ENCODE data around the gene TRAPPC2B. TPM values are rescaled to one million over a fixed set of nuclear protein-coding genes. Genes with fewer than 3 reads are reported as not detected.

TRAPPC2B gene
- total RNA-seq = 1 to 10 TPM; 8.5 to 8.6 TPM

GRCh38 chr19:57362997-57363687 is at the start of gene TRAPPC2B, which contains the start of gene ZNF547:
TSS of gene TRAPPC2B (plus strand) at chr19:57363551. CDS start at chr19:57364834, 1,283 bp downstream.
TSS of gene ZNF547 (plus strand) at chr19:57363551. CDS start at chr19:57368556, 5,005 bp downstream.
- H3K27me3 Mint-ChIP-seq (ENCODE audit: low read depth) = no peaks in the 10 kb centered on the region
- H3K4me1 Mint-ChIP-seq (ENCODE audit: low read depth) = peaks cover 14% of the 10 kb centered on the region
- ATAC-seq = peak; percentile 95
- peaks cover 36% of the 10 kb centered on the region for H3K9me3 Mint-ChIP-seq (ENCODE audit: insufficient read depth)
- H3K27ac Mint-ChIP-seq = peak within 1 kb of the TSS; percentile 92
- peak within 1 kb of the TSS; percentile 89 for H3K4me3 Mint-ChIP-seq
- ChIA-PET POLR2A (interaction anchor here (0.8 to 1.5 kb wide), 4 partner anchors 9 to 554 kb away, joined by 3 to 10 read pairs (median 4); partner anchors contain the start of genes ZNF304 and ZNF548), CTCF (interaction anchor here (1.5 to 1.8 kb wide), 2 partner anchors 12 to 26 kb away, joined by 3 to 4 read pairs; partner anchors contain the start of gene ZNF304)
- peak; percentile 99 for DNase-seq
- peaks cover 45% of the 10 kb centered on the region for H3K36me3 Mint-ChIP-seq (ENCODE audit: low read depth)

- POLR2A ChIA-PET = no interaction called here
Observed at GRCh38 chr19:57314146-57314545, 49.2 kb upstream of the TRAPPC2B start.

GRCh38 chr19:57317503-57317902 is 45.8 kb upstream of the TRAPPC2B start:
- Mint-ChIP-seq H3K9me3 (ENCODE audit: insufficient read depth) (peaks cover 10% of the 10 kb centered on the region), H3K27ac (no peak overlapping the region), H3K27me3 (ENCODE audit: low read depth) (peaks cover 39% of the 10 kb centered on the region), H3K4me1 (ENCODE audit: low read depth) (peaks cover 25% of the 10 kb centered on the region), H3K4me3 (no peak overlapping the region), H3K36me3 (ENCODE audit: low read depth) (peaks cover 14% of the 10 kb centered on the region)
- no peak for DNase-seq
- CTCF ChIA-PET = no interaction called here
- no peak for ATAC-seq
- POLR2A ChIA-PET = no interaction called here

More at GRCh38 chr19:57314146-57314545, 49.2 kb upstream of the TRAPPC2B start:
- no peak for ATAC-seq
- no peak overlapping the region for H3K27ac Mint-ChIP-seq
- peaks cover 5% of the 10 kb centered on the region for H3K36me3 Mint-ChIP-seq (ENCODE audit: low read depth)
- no peak for DNase-seq
- H3K4me1 Mint-ChIP-seq (ENCODE audit: low read depth) = peaks cover 1% of the 10 kb centered on the region
- H3K4me3 Mint-ChIP-seq = no peak overlapping the region
- peaks cover 13% of the 10 kb centered on the region for H3K9me3 Mint-ChIP-seq (ENCODE audit: insufficient read depth)
- peaks cover 39% of the 10 kb centered on the region for H3K27me3 Mint-ChIP-seq (ENCODE audit: low read depth)
- CTCF ChIA-PET = no interaction called here

- CTCF ChIA-PET = no interaction called here
- H3K27me3 Mint-ChIP-seq (ENCODE audit: low read depth) = peaks cover 26% of the 10 kb centered on the region
- peaks cover 36% of the 10 kb centered on the region for H3K36me3 Mint-ChIP-seq (ENCODE audit: low read depth)
- ATAC-seq (peak; percentile 1), DNase-seq (no peak)
- H3K9me3 Mint-ChIP-seq (ENCODE audit: insufficient read depth) = peaks cover 4% of the 10 kb centered on the region
- H3K4me1 Mint-ChIP-seq (ENCODE audit: low read depth) = peaks cover 29% of the 10 kb centered on the region
- POLR2A ChIA-PET = interaction anchor here (1.0 to 1.4 kb wide), 2 partner anchors 9 to 48 kb away, joined by 3 to 4 read pairs; no protein-coding TSS in a partner anchor
- H3K27ac Mint-ChIP-seq = peak overlapping the region; percentile 97
- H3K4me3 Mint-ChIP-seq = peak overlapping the region; percentile 92
Observed at GRCh38 chr19:57319869-57320179, 43.5 kb upstream of the TRAPPC2B start.

- Mint-ChIP-seq H3K9me3 (ENCODE audit: insufficient read depth) (peaks cover 3% of the 10 kb centered on the region), H3K4me3 (peak within 1 kb of the TSS; percentile 92), H3K27me3 (ENCODE audit: low read depth) (peaks cover 20% of the 10 kb centered on the region), H3K36me3 (ENCODE audit: low read depth) (peaks cover 42% of the 10 kb centered on the region), H3K4me1 (ENCODE audit: low read depth) (peaks cover 29% of the 10 kb centered on the region), H3K27ac (peak within 1 kb of the TSS; percentile 97)
- ChIA-PET POLR2A (interaction anchor here (0.6 to 1.6 kb wide), 7 partner anchors 9 to 238 kb away, joined by 3 to 7 read pairs (median 3); partner anchors contain the start of genes ZNF304 and ZNF460), CTCF (no interaction called here)
- ATAC-seq (peak; percentile 97), DNase-seq (peak; percentile 96)
Observed at GRCh38 chr19:57320180-57321084, 42.9 kb upstream of the TRAPPC2B start, which contains the start of gene ZNF543. TSS of gene ZNF543 (plus strand) at chr19:57320472. CDS start at chr19:57320854, 382 bp downstream.

- DNase-seq (no peak), ATAC-seq (no peak)
- peaks cover 29% of the 10 kb centered on the region for H3K4me1 Mint-ChIP-seq (ENCODE audit: low read depth)
- peaks cover 48% of the 10 kb centered on the region for H3K36me3 Mint-ChIP-seq (ENCODE audit: low read depth)
- peaks cover 13% of the 10 kb centered on the region for H3K27me3 Mint-ChIP-seq (ENCODE audit: low read depth)
- H3K4me3 Mint-ChIP-seq = peak overlapping the region; percentile 92
- peaks cover 3% of the 10 kb centered on the region for H3K9me3 Mint-ChIP-seq (ENCODE audit: insufficient read depth)
- peak overlapping the region; percentile 97 for H3K27ac Mint-ChIP-seq
- ChIA-PET POLR2A (interaction anchor here (0.6 to 1.6 kb wide), 6 partner anchors 30 to 237 kb away, joined by 3 to 7 read pairs (median 3); partner anchors contain the start of genes ZNF304, ZNF460 and ZNF773), CTCF (no interaction called here)
Observed at GRCh38 chr19:57321116-57321515, 42.2 kb upstream of the TRAPPC2B start.

GRCh38 chr19:57321751-57322150 is 41.6 kb upstream of the TRAPPC2B start:
- DNase-seq (no peak), ATAC-seq (no peak)
- ChIA-PET POLR2A (interaction anchor here (0.9 to 1.6 kb wide), 3 partner anchors 42 to 178 kb away, joined by 3 to 7 read pairs (median 3); partner anchors contain the start of genes ZNF460 and ZNF773), CTCF (no interaction called here)
- Mint-ChIP-seq H3K27ac (peak overlapping the region; percentile 97), H3K36me3 (ENCODE audit: low read depth) (peaks cover 55% of the 10 kb centered on the region), H3K9me3 (ENCODE audit: insufficient read depth) (peaks cover 6% of the 10 kb centered on the region), H3K4me3 (peak overlapping the region; percentile 92), H3K4me1 (ENCODE audit: low read depth) (peaks cover 29% of the 10 kb centered on the region), H3K27me3 (ENCODE audit: low read depth) (peaks cover 8% of the 10 kb centered on the region)

GRCh38 chr19:57324992-57325391 is 38.4 kb upstream of the TRAPPC2B start:
- H3K9me3 Mint-ChIP-seq (ENCODE audit: insufficient read depth) = peaks cover 10% of the 10 kb centered on the region
- peaks cover 80% of the 10 kb centered on the region for H3K36me3 Mint-ChIP-seq (ENCODE audit: low read depth)
- no peak overlapping the region for H3K4me3 Mint-ChIP-seq
- H3K27me3 Mint-ChIP-seq (ENCODE audit: low read depth) = no peaks in the 10 kb centered on the region
- no peak for ATAC-seq
- H3K4me1 Mint-ChIP-seq (ENCODE audit: low read depth) = peaks cover 23% of the 10 kb centered on the region
- POLR2A ChIA-PET = no interaction called here
- DNase-seq = no peak
- no peak overlapping the region for H3K27ac Mint-ChIP-seq
- CTCF ChIA-PET = no interaction called here

- peaks cover 14% of the 10 kb centered on the region for H3K9me3 Mint-ChIP-seq (ENCODE audit: insufficient read depth)
- CTCF ChIA-PET = no interaction called here
- ATAC-seq (no peak), DNase-seq (no peak)
- H3K27ac Mint-ChIP-seq = no peak overlapping the region
- no peak overlapping the region for H3K4me3 Mint-ChIP-seq
- POLR2A ChIA-PET = no interaction called here
- peaks cover 79% of the 10 kb centered on the region for H3K36me3 Mint-ChIP-seq (ENCODE audit: low read depth)
- H3K27me3 Mint-ChIP-seq (ENCODE audit: low read depth) = no peaks in the 10 kb centered on the region
- H3K4me1 Mint-ChIP-seq (ENCODE audit: low read depth) = no peaks in the 10 kb centered on the region
Observed at GRCh38 chr19:57327993-57328392, 35.4 kb upstream of the TRAPPC2B start.

- CTCF ChIA-PET = no interaction called here
Observed at GRCh38 chr19:57334191-57334590, 29.2 kb upstream of the TRAPPC2B start.

GRCh38 chr19:57338877-57339276 is 24.5 kb upstream of the TRAPPC2B start:
- peaks cover 16% of the 10 kb centered on the region for H3K36me3 Mint-ChIP-seq (ENCODE audit: low read depth)
- ATAC-seq = no peak
- no peak for DNase-seq
- H3K9me3 Mint-ChIP-seq (ENCODE audit: insufficient read depth) = peaks cover 17% of the 10 kb centered on the region
- no peaks in the 10 kb centered on the region for H3K4me1 Mint-ChIP-seq (ENCODE audit: low read depth)
- ChIA-PET CTCF (no interaction called here), POLR2A (no interaction called here)
- H3K27ac Mint-ChIP-seq = no peak overlapping the region
- H3K27me3 Mint-ChIP-seq (ENCODE audit: low read depth) = no peaks in the 10 kb centered on the region
- H3K4me3 Mint-ChIP-seq = no peak overlapping the region

More at GRCh38 chr19:57334191-57334590, 29.2 kb upstream of the TRAPPC2B start:
- POLR2A ChIA-PET = no interaction called here
- H3K9me3 Mint-ChIP-seq (ENCODE audit: insufficient read depth) = peaks cover 18% of the 10 kb centered on the region
- no peaks in the 10 kb centered on the region for H3K27me3 Mint-ChIP-seq (ENCODE audit: low read depth)
- peaks cover 35% of the 10 kb centered on the region for H3K36me3 Mint-ChIP-seq (ENCODE audit: low read depth)
- ATAC-seq (no peak), DNase-seq (no peak)
- H3K4me1 Mint-ChIP-seq (ENCODE audit: low read depth) = no peaks in the 10 kb centered on the region
- H3K4me3 Mint-ChIP-seq = no peak overlapping the region
- no peak overlapping the region for H3K27ac Mint-ChIP-seq
